SK-N-SH treated with all-trans-retinoic acid at 6 μM for 48 hours (cell line): ENCODE data around the gene METTL1.

Experiments used
- ATAC-seq: fragments of 200-7000 bp; cut with Tn5 transposase; 3 replicates; pipeline ENCODE4 v1.9.1; 2020; ENCODE audit warnings: mild to moderate bottlenecking, moderate library complexity
- ARNTL ChIP-seq: fragments of 450-650 bp; formaldehyde crosslinking; IDR thresholded peaks from 2 replicates; pipeline ENCODE4 v1.5.0; 2020; ENCODE audit warnings: low read depth, mild to moderate bottlenecking, moderate library complexity, borderline replicate concordance
- BACH2 ChIP-seq: fragments of 250-450 bp; sonication (Bioruptor Pico); IDR thresholded peaks from 2 replicates; pipeline ENCODE4 v1.9.0; 2021; ENCODE audit warnings: mild to moderate bottlenecking, borderline replicate concordance
- CREB5 ChIP-seq: fragments of 250-450 bp; sonication (Bioruptor Pico); IDR thresholded peaks from 2 replicates; pipeline ENCODE4 v1.5.1; 2020; ENCODE audit warnings: low read depth, mild to moderate bottlenecking, moderate library complexity
- CSDC2 ChIP-seq: fragments of 250-450 bp; sonication (Bioruptor Pico); IDR thresholded peaks from 2 replicates; pipeline ENCODE4 v1.5.0; 2020; ENCODE audit warnings: mild to moderate bottlenecking, moderate library complexity
- CSRNP3 ChIP-seq: fragments of 250-450 bp; sonication (Bioruptor Pico); IDR thresholded peaks from 2 replicates; pipeline ENCODE4 v1.5.1; 2021; ENCODE audit warnings: mild to moderate bottlenecking, moderate library complexity
- GLIS3 ChIP-seq: fragments of 250-450 bp; sonication (Bioruptor Pico); IDR thresholded peaks from 2 replicates; pipeline ENCODE4 v1.5.0; 2020; ENCODE audit warnings: mild to moderate bottlenecking, moderate library complexity
- ISL1 ChIP-seq: fragments of 250-450 bp; sonication (Bioruptor Pico); IDR thresholded peaks from 2 replicates; pipeline ENCODE4 v2.1.2; 2022; ENCODE audit warnings: mild to moderate bottlenecking, moderate library complexity
- OSR1 ChIP-seq: fragments of 250-450 bp; sonication (Bioruptor Pico); IDR thresholded peaks from 2 replicates; pipeline ENCODE4 v1.8.0; 2022; ENCODE audit warnings: moderate library complexity, mild to moderate bottlenecking, inconsistent platforms
- PATZ1 ChIP-seq: fragments of 250-450 bp; sonication (Bioruptor Pico); IDR thresholded peaks from 2 replicates; pipeline ENCODE4 v1.8.0; 2020; ENCODE audit warnings: mild to moderate bottlenecking, moderate library complexity, borderline replicate concordance
- POU6F1 ChIP-seq: fragments of 250-450 bp; sonication (Bioruptor Pico); IDR thresholded peaks from 2 replicates; pipeline ENCODE4 v1.8.0; 2021; ENCODE audit warnings: low read depth, mild to moderate bottlenecking, moderate library complexity, borderline replicate concordance
- PPARA ChIP-seq: fragments of 250-450 bp; sonication (Bioruptor Pico); IDR thresholded peaks from 2 replicates; pipeline ENCODE4 v1.5.0; 2020; ENCODE audit warnings: mild to moderate bottlenecking, borderline replicate concordance
- RARB ChIP-seq: fragments of 250-450 bp; sonication (Bioruptor Pico); IDR thresholded peaks from 2 replicates; pipeline ENCODE4 v1.8.0; 2021; ENCODE audit warnings: mild to moderate bottlenecking, moderate library complexity
- SNAI2 ChIP-seq: fragments of 250-450 bp; sonication (Bioruptor Pico); IDR thresholded peaks from 2 replicates; pipeline ENCODE4 v1.5.0; 2020; ENCODE audit warnings: mild to moderate bottlenecking, moderate library complexity
- TCF4 ChIP-seq: fragments of 250-450 bp; sonication (Bioruptor Pico); IDR thresholded peaks from 2 replicates; pipeline ENCODE4 v1.8.0; 2021; ENCODE audit warnings: mild to moderate bottlenecking, moderate library complexity, borderline replicate concordance
- TOX ChIP-seq: fragments of 250-450 bp; sonication (Bioruptor Pico); IDR thresholded peaks from 2 replicates; pipeline ENCODE4 v1.8.0; 2021; ENCODE audit warnings: mild to moderate bottlenecking, moderate library complexity, borderline replicate concordance
- TSHZ2 ChIP-seq: fragments of 250-450 bp; sonication (Bioruptor Pico); IDR thresholded peaks from 2 replicates; pipeline ENCODE4 v1.5.0; 2020; ENCODE audit warnings: mild to moderate bottlenecking, moderate library complexity
- ZC3H10 ChIP-seq: fragments of 250-450 bp; sonication (Bioruptor Pico); IDR thresholded peaks from 2 replicates; pipeline ENCODE4 v1.5.1; 2021; ENCODE audit warnings: mild to moderate bottlenecking, moderate library complexity
- ZFP3 ChIP-seq: fragments of 250-450 bp; sonication (Bioruptor Pico); IDR thresholded peaks from 2 replicates; pipeline ENCODE4 v1.5.0; 2020; ENCODE audit warnings: mild to moderate bottlenecking, moderate library complexity
- ZFP30 ChIP-seq: fragments of 450-650 bp; formaldehyde crosslinking; IDR thresholded peaks from 2 replicates; pipeline ENCODE4 v1.5.0; 2022; ENCODE audit warnings: mild to moderate bottlenecking, moderate library complexity
- ZNF565 ChIP-seq: fragments of 450-650 bp; formaldehyde crosslinking; conservative IDR thresholded peaks from 2 replicates; pipeline ENCODE4 v1.5.0; 2020; ENCODE audit warnings: low read depth, mild to moderate bottlenecking, moderate library complexity
- ZNF70 ChIP-seq: fragments of 450-650 bp; formaldehyde crosslinking; IDR thresholded peaks from 2 replicates; pipeline ENCODE4 v1.5.0; 2020; ENCODE audit warnings: mild to moderate bottlenecking, moderate library complexity

METTL1 gene

GRCh38 chr12:57726884-57727757 lies 44.8 kb downstream of the METTL1 start:
- TF ChIP-seq TCF4 (CRISPR knock-in tag) (no peak), ZC3H10 (no peak), ZFP30 (CRISPR knock-in tag) (no peak), PPARA (CRISPR knock-in tag) (no peak), ARNTL (CRISPR knock-in tag) (no peak), ISL1 (CRISPR knock-in tag) (no peak), BACH2 (CRISPR knock-in tag) (no peak), ZNF565 (CRISPR knock-in tag) (no peak), CREB5 (CRISPR knock-in tag) (no peak), POU6F1 (CRISPR knock-in tag) (no peak), OSR1 (no peak), CSRNP3 (CRISPR knock-in tag) (no peak)
- no peak for ATAC-seq

- ATAC-seq: peak; percentile 96
- TF ChIP-seq POU6F1 (CRISPR knock-in tag) (no peak), CSRNP3 (CRISPR knock-in tag) (no peak), SNAI2 (CRISPR knock-in tag) (no peak), GLIS3 (CRISPR knock-in tag) (no peak), OSR1 (no peak), TSHZ2 (CRISPR knock-in tag) (no peak), ZFP30 (CRISPR knock-in tag) (no peak), CREB5 (CRISPR knock-in tag) (no peak), PPARA (CRISPR knock-in tag) (no peak), ZC3H10 (no peak), ZFP3 (CRISPR knock-in tag) (no peak), ARNTL (CRISPR knock-in tag) (no peak), ZNF70 (CRISPR knock-in tag) (no peak), ZNF565 (CRISPR knock-in tag) (no peak), TOX (no peak), CSDC2 (CRISPR knock-in tag) (no peak), PATZ1 (CRISPR knock-in tag) (no peak), RARB (no peak)
These were observed 45.6 kb downstream of the METTL1 start for GRCh38 chr12:57726151-57726883.
